Mesothelial cell of epicardium (in vitro differentiated cells): ENCODE data around the gene ANKRD44. TPM values are rescaled to one million over a fixed set of nuclear protein-coding genes. Genes with fewer than 3 reads are reported as not detected.

ENCODE experiments used
- DNase-seq, 2 experiments: peaks; one replicate each; pipeline ENCODE4 v3.0.0; 2021; ENCODE audit warnings: low spot score in 2 of 2; ENCODE audit not compliant: unreplicated experiment in 2 of 2
- H3K27ac Mint-ChIP-seq: 2 replicates; pipeline ENCODE4 v1.8.0; 2021; ENCODE audit warnings: mixed read lengths
- H3K27me3 Mint-ChIP-seq: 2 replicates; pipeline ENCODE4 v1.8.0; 2021; ENCODE audit warnings: low read depth, mixed read lengths
- H3K36me3 Mint-ChIP-seq: 2 replicates; pipeline ENCODE4 v1.8.0; 2021; ENCODE audit warnings: mixed read lengths
- H3K4me1 Mint-ChIP-seq: 2 replicates; pipeline ENCODE4 v1.8.0; 2021; ENCODE audit warnings: mixed read lengths
- H3K4me3 Mint-ChIP-seq: 2 replicates; pipeline ENCODE4 v1.8.0; 2021; ENCODE audit warnings: mild to moderate bottlenecking, moderate library complexity, mixed read lengths
- H3K9me3 Mint-ChIP-seq: 2 replicates; pipeline ENCODE4 v1.8.0; 2021; ENCODE audit warnings: mixed read lengths
- CTCF ChIP-seq: fragments of 200-600 bp; sonication (generic); IDR thresholded peaks from one replicate; pipeline ENCODE4 v1.5.0; 2021; ENCODE audit warnings: antibody characterized with exemption; ENCODE audit not compliant: unreplicated experiment
- total RNA-seq: library from RNA; stranded (reverse); gene quantifications from 3 replicates; pipeline ENCODE4 v1.2.1, GENCODE V29; 2021

Gene ANKRD44
- total RNA-seq, 1 donor from 2014 or later, result 10.4 TPM

GRCh38 chr2:197054437-197054836, 256.1 kb downstream of the ANKRD44 start:
- no peak for TF ChIP-seq CTCF
- H3K27ac Mint-ChIP-seq, result no peak overlapping the region
- H3K4me1 Mint-ChIP-seq, result peaks cover 13% of the 10 kb centered on the region
- H3K4me3 Mint-ChIP-seq, result no peak overlapping the region
- H3K9me3 Mint-ChIP-seq, result peaks cover 22% of the 10 kb centered on the region
- peaks cover 9% of the 10 kb centered on the region for H3K36me3 Mint-ChIP-seq
- DNase-seq, result no peak
- H3K27me3 Mint-ChIP-seq, result no peaks in the 10 kb centered on the region

GRCh38 chr2:197052356-197052755, 258.2 kb downstream of the ANKRD44 start:
- DNase-seq, result no peak
- peaks cover 22% of the 10 kb centered on the region for H3K9me3 Mint-ChIP-seq
- H3K4me1 Mint-ChIP-seq, result peaks cover 8% of the 10 kb centered on the region
- H3K36me3 Mint-ChIP-seq, result peaks cover 9% of the 10 kb centered on the region
- peak overlapping the region; percentile 35 for H3K27ac Mint-ChIP-seq
- no peak overlapping the region for H3K4me3 Mint-ChIP-seq
- no peak for TF ChIP-seq CTCF
- H3K27me3 Mint-ChIP-seq, result no peaks in the 10 kb centered on the region

GRCh38 chr2:197045115-197045514, 265.5 kb downstream of the ANKRD44 start:
- no peak overlapping the region for H3K4me3 Mint-ChIP-seq
- H3K9me3 Mint-ChIP-seq, result no peaks in the 10 kb centered on the region
- H3K4me1 Mint-ChIP-seq, result no peaks in the 10 kb centered on the region
- DNase-seq, result no peak
- no peaks in the 10 kb centered on the region for H3K27me3 Mint-ChIP-seq
- no peaks in the 10 kb centered on the region for H3K36me3 Mint-ChIP-seq
- TF ChIP-seq CTCF, result no peak
- H3K27ac Mint-ChIP-seq, result no peak overlapping the region

- Mint-ChIP-seq H3K9me3 (no peaks in the 10 kb centered on the region), H3K4me3 (no peak overlapping the region), H3K4me1 (no peaks in the 10 kb centered on the region), H3K36me3 (no peaks in the 10 kb centered on the region), H3K27ac (no peak overlapping the region), H3K27me3 (no peaks in the 10 kb centered on the region)
- no peak for DNase-seq
- TF ChIP-seq CTCF, result no peak
These were observed 267.8 kb downstream of the ANKRD44 start for GRCh38 chr2:197042739-197043196.

- no peaks in the 10 kb centered on the region for H3K4me1 Mint-ChIP-seq
- no peaks in the 10 kb centered on the region for H3K9me3 Mint-ChIP-seq
- H3K27ac Mint-ChIP-seq, result no peak overlapping the region
These were observed 272.6 kb downstream of the ANKRD44 start for GRCh38 chr2:197037863-197038398.

More at GRCh38 chr2:197037863-197038398, 272.6 kb downstream of the ANKRD44 start:
- no peak for TF ChIP-seq CTCF
- Mint-ChIP-seq H3K27me3 (no peaks in the 10 kb centered on the region), H3K4me3 (no peak overlapping the region), H3K36me3 (no peaks in the 10 kb centered on the region)
- DNase-seq, result no peak
